Gastrocnemius medialis (tissue), 4 donors: ENCODE data around the gene DHRS1. TPM values are rescaled to one million over a fixed set of nuclear protein-coding genes. Genes with fewer than 3 reads are reported as not detected.

ENCODE experiments used
- ATAC-seq, 2 donors: fragments of 150-250 bp; one replicate each; pipeline ENCODE4 v1.9.1; 2016
- DNase-seq, 2 donors: peaks; one replicate each; pipeline ENCODE4 v3.0.0-alpha.2; 2019
- H3K27ac ChIP-seq, 4 donors: fragments of 200-600 bp; sonication (generic); 1 replicate in 1 of 4; 2 replicates in 3 of 4; pipeline ENCODE4 v1.5.1; 2016 to 2018; ENCODE audit warnings: mild to moderate bottlenecking in 2 of 4, moderate library complexity in 1 of 4
- H3K27me3 ChIP-seq, 3 donors: fragments of 200-600 bp; sonication (generic) in 2 of 3; 1 replicate in 1 of 3; 2 replicates in 2 of 3; pipeline versions ENCODE4 v1.5.1 to v1.6.0; 2016 to 2019; ENCODE audit warnings: mild to moderate bottlenecking in 1 of 3, moderate library complexity in 1 of 3
- H3K36me3 ChIP-seq, 2 donors: fragments of 200-600 bp; sonication (generic) in 1 of 2; one replicate each; pipeline ENCODE4 v1.5.1; 2017 to 2018
- H3K4me1 ChIP-seq, 2 donors: fragments of 200-600 bp; sonication (generic) in 1 of 2; one replicate each; pipeline ENCODE4 v1.5.1; 2016 to 2017; ENCODE audit warnings: mild to moderate bottlenecking in 2 of 2
- H3K4me3 ChIP-seq, 4 donors: fragments of 200-600 bp; sonication (generic) in 3 of 4; 1 replicate in 1 of 4; 2 replicates in 3 of 4; pipeline ENCODE4 v1.5.1; 2016 to 2019; ENCODE audit warnings: mild to moderate bottlenecking in 2 of 4
- H3K9me3 ChIP-seq, 3 donors: fragments of 200-600 bp; sonication (generic) in 2 of 3; 1 replicate in 1 of 3; 2 replicates in 2 of 3; pipeline ENCODE4 v1.5.1; 2016 to 2019
- POLR2A ChIP-seq, 2 donors: fragments of 450-650 bp; IDR thresholded peaks; one replicate each; pipeline ENCODE4 v1.6.1; 2017; ENCODE audit warnings: antibody characterized with exemption in 2 of 2, mild to moderate bottlenecking in 2 of 2, moderate library complexity in 2 of 2
- in situ Hi-C, 4 donors: fragments of 200-750 bp; cut with MboI; loops; one replicate each; pipeline versions ENCODE4 v1.15.0 to v1.8.0; 2017; ENCODE audit warnings: low sequenced_read_pairs in 4 of 4
- intact Hi-C: fragments of 100-400 bp; cut with DNase I; formaldehyde crosslinking; loops from one replicate; pipeline ENCODE4 v1.15.1; 2023; ENCODE audit warnings: low total_unique reads
- total RNA-seq, 4 donors: library from RNA; depleted of rRNA; stranded (reverse); fragments of >200 nt; gene quantifications; one replicate each; pipeline versions ENCODE4 v1.1.0 to v1.2.3, GENCODE V29; 2016
- TF ChIP-seq, protein P1 (sequence below), 5 experiments: fragments of 450-650 bp in 3 of 5; fragments of 200-600 bp in 2 of 5; sonication (generic) in 2 of 5; IDR thresholded peaks in 4 of 5; conservative IDR thresholded peaks in 1 of 5; 1 replicate in 4 of 5; 2 replicates in 1 of 5; pipeline ENCODE4 v1.5.1; 2016 to 2019; ENCODE audit warnings: antibody characterized with exemption in 5 of 5, mild to moderate bottlenecking in 3 of 5, moderate library complexity in 3 of 5

The DHRS1 gene
- total RNA-seq, 4 donors from 2014 or later, result 1.9 to 12.2 (median 8.2) TPM

GRCh38 chr14:24251880-24252288 is 47.7 kb downstream of the DHRS1 start:
- DNase-seq, result no peak
- intact Hi-C loops (no loop called here), in situ Hi-C loops (no loop called here)
- H3K9me3 ChIP-seq, result no peaks in the 10 kb centered on the region
- no peaks in the 10 kb centered on the region for H3K4me1 ChIP-seq
- H3K36me3 ChIP-seq, result no peaks in the 10 kb centered on the region
- H3K4me3 ChIP-seq, result no peak overlapping the region
- no peak overlapping the region for H3K27ac ChIP-seq
- no peaks in the 10 kb centered on the region for H3K27me3 ChIP-seq
- TF ChIP-seq, protein P1, sequence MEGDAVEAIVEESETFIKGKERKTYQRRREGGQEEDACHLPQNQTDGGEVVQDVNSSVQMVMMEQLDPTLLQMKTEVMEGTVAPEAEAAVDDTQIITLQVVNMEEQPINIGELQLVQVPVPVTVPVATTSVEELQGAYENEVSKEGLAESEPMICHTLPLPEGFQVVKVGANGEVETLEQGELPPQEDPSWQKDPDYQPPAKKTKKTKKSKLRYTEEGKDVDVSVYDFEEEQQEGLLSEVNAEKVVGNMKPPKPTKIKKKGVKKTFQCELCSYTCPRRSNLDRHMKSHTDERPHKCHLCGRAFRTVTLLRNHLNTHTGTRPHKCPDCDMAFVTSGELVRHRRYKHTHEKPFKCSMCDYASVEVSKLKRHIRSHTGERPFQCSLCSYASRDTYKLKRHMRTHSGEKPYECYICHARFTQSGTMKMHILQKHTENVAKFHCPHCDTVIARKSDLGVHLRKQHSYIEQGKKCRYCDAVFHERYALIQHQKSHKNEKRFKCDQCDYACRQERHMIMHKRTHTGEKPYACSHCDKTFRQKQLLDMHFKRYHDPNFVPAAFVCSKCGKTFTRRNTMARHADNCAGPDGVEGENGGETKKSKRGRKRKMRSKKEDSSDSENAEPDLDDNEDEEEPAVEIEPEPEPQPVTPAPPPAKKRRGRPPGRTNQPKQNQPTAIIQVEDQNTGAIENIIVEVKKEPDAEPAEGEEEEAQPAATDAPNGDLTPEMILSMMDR (IDR thresholded peaks at IDR 0.05 in 4 of 5, conservative IDR thresholded peaks at IDR 0.05 in 1 of 5), result no peak
- TF ChIP-seq POLR2A (IDR thresholded peaks at IDR 0.05), result no peak
- no peak for ATAC-seq

DNA sequence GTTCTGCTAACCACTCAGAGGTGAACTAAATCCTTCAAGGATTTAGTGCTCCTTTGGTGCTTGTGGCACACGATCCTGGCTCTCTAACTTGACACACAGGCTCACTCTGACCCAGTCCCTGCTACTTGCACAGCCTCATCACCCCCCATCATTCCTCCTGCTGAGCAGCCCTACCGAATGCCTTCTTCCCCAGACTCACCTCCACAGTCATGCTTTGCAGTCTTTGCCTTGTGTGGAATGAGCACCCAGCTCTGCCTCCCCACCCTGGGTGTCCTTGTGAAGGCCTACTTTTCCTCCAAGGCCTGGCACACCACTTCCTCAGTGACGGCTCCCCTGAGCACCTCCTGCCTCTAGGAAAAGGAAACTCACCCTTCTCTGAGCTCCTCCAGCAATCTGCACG is 49.2 kb downstream of the DHRS1 start:
- Histone ChIP-seq H3K4me3 (no peak overlapping the region), H3K36me3 (no peaks in the 10 kb centered on the region)

DNA sequence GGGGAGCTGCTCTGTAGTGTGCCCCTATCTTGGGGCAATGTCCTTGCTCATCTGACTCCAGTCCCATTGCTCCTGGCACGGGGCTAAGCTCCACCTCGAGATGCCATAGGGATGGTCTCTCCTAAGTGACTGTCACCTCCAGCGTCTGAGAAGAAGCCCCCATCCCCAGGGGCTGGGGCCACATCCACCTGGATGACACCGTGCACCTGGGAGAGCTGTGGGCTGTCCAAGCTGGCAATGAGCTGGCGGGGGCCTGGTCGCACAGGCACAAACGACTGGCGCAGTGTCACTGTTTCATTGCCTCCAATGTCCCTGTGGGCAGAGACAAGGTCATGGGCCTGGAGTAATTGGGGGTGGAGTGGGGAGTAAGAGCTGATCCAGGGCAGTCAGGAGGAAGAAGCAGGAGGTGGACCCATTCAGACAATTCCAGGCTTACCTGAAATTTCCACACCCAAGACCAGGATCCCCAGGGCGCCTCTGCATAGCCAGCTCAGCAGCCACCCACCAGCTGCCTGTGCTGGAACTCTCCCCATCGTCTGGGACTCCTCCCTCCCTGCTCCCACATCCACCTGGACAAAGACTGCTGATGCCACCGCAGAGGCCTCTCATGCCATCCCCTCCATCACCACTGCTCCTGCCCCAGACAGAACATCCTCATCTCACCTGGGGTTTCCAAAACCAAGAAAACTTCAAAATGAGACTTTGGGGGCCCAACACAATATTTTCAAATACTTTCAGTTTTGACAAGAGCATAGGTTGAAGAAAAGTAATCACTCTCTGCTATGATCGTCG is 50.2 kb downstream of the DHRS1 start:
- Histone ChIP-seq H3K4me1 (no peaks in the 10 kb centered on the region), H3K4me3 (no peak overlapping the region), H3K27ac (no peak overlapping the region), H3K9me3 (no peaks in the 10 kb centered on the region), H3K27me3 (no peaks in the 10 kb centered on the region), H3K36me3 (no peaks in the 10 kb centered on the region)
- ATAC-seq (no peak), DNase-seq (no peak)
- no peak for TF ChIP-seq POLR2A (IDR thresholded peaks at IDR 0.05)
- TF ChIP-seq, protein P1 (IDR thresholded peaks at IDR 0.05 in 4 of 5, conservative IDR thresholded peaks at IDR 0.05 in 1 of 5), result no peak
- intact Hi-C loops, result no loop called here
- in situ Hi-C loops, result loop anchor here in 3 of 4 donors (10.0 to 25.0 kb wide), 3 partner anchors 45 to 188 kb away; partner anchors contain the start of genes CBLN3 (in 1 of the 3), CIDEB (in 1 of the 3), DHRS1 (in 1 of the 3) and KHNYN (in 1 of the 3)

More for the DNA sequence above, 49.2 kb downstream of the DHRS1 start:
- intact Hi-C loops (no loop called here), in situ Hi-C loops (no loop called here)
- no peak for TF ChIP-seq POLR2A (IDR thresholded peaks at IDR 0.05)
- TF ChIP-seq, protein P1 (IDR thresholded peaks at IDR 0.05 in 4 of 5, conservative IDR thresholded peaks at IDR 0.05 in 1 of 5), result no peak
- H3K9me3 ChIP-seq, result no peaks in the 10 kb centered on the region
- no peak overlapping the region for H3K27ac ChIP-seq
- no peak for DNase-seq
- no peaks in the 10 kb centered on the region for H3K27me3 ChIP-seq
- ATAC-seq, result no peak
- no peaks in the 10 kb centered on the region for H3K4me1 ChIP-seq

- Histone ChIP-seq H3K9me3 (no peaks in the 10 kb centered on the region), H3K27ac (no peak overlapping the region), H3K27me3 (no peaks in the 10 kb centered on the region), H3K4me1 (peaks cover 0 to 6% of the 10 kb centered on the region in 2 donors), H3K4me3 (no peak overlapping the region), H3K36me3 (no peaks in the 10 kb centered on the region)
- intact Hi-C loops (no loop called here), in situ Hi-C loops (loop anchor here in 3 of 4 donors (10.0 to 25.0 kb wide), 3 partner anchors 47 to 190 kb away; partner anchors contain the start of genes CBLN3 (in 1 of the 3), CIDEB (in 1 of the 3), DHRS1 (in 1 of the 3) and KHNYN (in 1 of the 3))
- DNase-seq (no peak), ATAC-seq (no peak)
- no peak for TF ChIP-seq POLR2A (IDR thresholded peaks at IDR 0.05)
- TF ChIP-seq, protein P1 (IDR thresholded peaks at IDR 0.05 in 4 of 5, conservative IDR thresholded peaks at IDR 0.05 in 1 of 5), result no peak
Measured at GRCh38 chr14:24247422-24247821, 52.2 kb downstream of the DHRS1 start.
